Measurements from ENCODE around the gene ALG12. TPM values are rescaled to one million over a fixed set of nuclear protein-coding genes. Genes with fewer than 3 reads are reported as not detected.

Gene ALG12
- total and polyA plus RNA-seq, 2 of the 4 experiments (the other 2 are of a cell fraction): 7.2 to 10.9 TPM

GRCh38 chr22:49928555-49929210 is 10.4 kb upstream of the ALG12 start:
- TF ChIP-seq, protein P1, sequence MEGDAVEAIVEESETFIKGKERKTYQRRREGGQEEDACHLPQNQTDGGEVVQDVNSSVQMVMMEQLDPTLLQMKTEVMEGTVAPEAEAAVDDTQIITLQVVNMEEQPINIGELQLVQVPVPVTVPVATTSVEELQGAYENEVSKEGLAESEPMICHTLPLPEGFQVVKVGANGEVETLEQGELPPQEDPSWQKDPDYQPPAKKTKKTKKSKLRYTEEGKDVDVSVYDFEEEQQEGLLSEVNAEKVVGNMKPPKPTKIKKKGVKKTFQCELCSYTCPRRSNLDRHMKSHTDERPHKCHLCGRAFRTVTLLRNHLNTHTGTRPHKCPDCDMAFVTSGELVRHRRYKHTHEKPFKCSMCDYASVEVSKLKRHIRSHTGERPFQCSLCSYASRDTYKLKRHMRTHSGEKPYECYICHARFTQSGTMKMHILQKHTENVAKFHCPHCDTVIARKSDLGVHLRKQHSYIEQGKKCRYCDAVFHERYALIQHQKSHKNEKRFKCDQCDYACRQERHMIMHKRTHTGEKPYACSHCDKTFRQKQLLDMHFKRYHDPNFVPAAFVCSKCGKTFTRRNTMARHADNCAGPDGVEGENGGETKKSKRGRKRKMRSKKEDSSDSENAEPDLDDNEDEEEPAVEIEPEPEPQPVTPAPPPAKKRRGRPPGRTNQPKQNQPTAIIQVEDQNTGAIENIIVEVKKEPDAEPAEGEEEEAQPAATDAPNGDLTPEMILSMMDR (conservative IDR thresholded peaks at IDR 0.05; ENCODE audit: low read depth, low read length): no peak
- no peak for TF ChIP-seq RCOR1 (IDR thresholded peaks at IDR 0.05; ENCODE audit: insufficient replicate concordance, low read length)
- TF ChIP-seq MXI1 (IDR thresholded peaks at IDR 0.05; ENCODE audit: borderline replicate concordance, low read depth, low read length): no peak
- ATAC-seq (ENCODE audit: low read depth): no peak

More at GRCh38 chr22:49928555-49929210, 10.4 kb upstream of the ALG12 start:
- Histone ChIP-seq H2BK20ac (ENCODE audit: low read depth, low read length) (no peak overlapping the region), H3K4me2 (ENCODE audit: low read depth, low read length) (no peak overlapping the region), H2AK5ac (ENCODE audit: low read depth, low read length) (no peak overlapping the region), H3K4me3 (ENCODE audit: insufficient read depth, low read depth, low read length) (no peak overlapping the region), H3K4ac (ENCODE audit: low read depth, low read length) (no peak overlapping the region), H3K4me1 (ENCODE audit: control insufficient read depth, insufficient read depth, low read length) (peaks cover 5% of the 10 kb centered on the region), H3K9ac (ENCODE audit: low read depth, low read length) (no peak overlapping the region), H3K27ac (ENCODE audit: insufficient read depth, low read length) (no peak overlapping the region), H2BK15ac (ENCODE audit: low read depth, low read length) (no peak overlapping the region), H3K14ac (replicated peaks; ENCODE audit: low read depth, low read length) (no peak overlapping the region), H2AFZ (replicated peaks; ENCODE audit: low read length, poor library complexity) (no peak overlapping the region), H3K18ac (ENCODE audit: low read depth, low read length) (no peak overlapping the region), H3K27me3 (ENCODE audit: control insufficient read depth, insufficient read depth, low read length) (no peaks in the 10 kb centered on the region), H3K9me1 (ENCODE audit: insufficient read depth, low read length) (no peaks in the 10 kb centered on the region), H3K36me3 (ENCODE audit: control insufficient read depth, insufficient read depth, low read length) (peaks cover 16% of the 10 kb centered on the region; the same call in 1 of the 2 replicates), H2AK9ac (replicated peaks; ENCODE audit: low read depth, low read length, poor library complexity) (peak overlapping the region; percentile 72), H3K56ac (ENCODE audit: extremely low read depth, insufficient read depth, low read length) (no peak overlapping the region), H3K9me3 (ENCODE audit: control insufficient read depth, insufficient read depth, low read length) (no peaks in the 10 kb centered on the region), H4K5ac (ENCODE audit: low read depth, low read length) (no peak overlapping the region), H4K91ac (ENCODE audit: insufficient read depth, low read depth, low read length) (no peak overlapping the region), H2BK120ac (ENCODE audit: low read depth, low read length) (no peak overlapping the region), H4K20me1 (ENCODE audit: insufficient read depth, low read length) (no peaks in the 10 kb centered on the region; the same call in 1 of the 2 replicates), H4K8ac (ENCODE audit: low read depth in 2 of 2, low read length in 2 of 2) (no peak overlapping the region), H2BK5ac (ENCODE audit: low read depth, low read length, poor library complexity, severe bottlenecking) (no peak overlapping the region), H3K23ac (ENCODE audit: low read depth, low read length) (no peak overlapping the region), H3K79me1 (ENCODE audit: low read depth in 1 of 2, low read length in 2 of 2) (no peaks in the 10 kb centered on the region)
- POLR2A ChIA-PET (ENCODE audit: unreplicated experiment): interaction anchor here (1.3 kb wide), 1 partner anchor 10 kb away, joined by 3 read pairs; the partner anchor contains the start of genes ALG12 and CRELD2
- DNase-seq: no peak
- intact Hi-C loops (cut with micrococcal nuclease): no loop called here
- no TSS peak for BruUV-seq (replicated peaks)
- CTCF ChIA-PET: no interaction called here
- WGBS, 2 experiments (ENCODE audit: extremely low coverage in 2 of 2, insufficient read length in 1 of 2): 43% methylated on average over 20 of the region's 38 CpGs; no CpG with 5 or more reads in 1 of the 2 experiments
- dilution Hi-C loops (cut with HindIII; ENCODE audit: low sequenced_read_pairs, unreplicated experiment): no loop called here
- in situ Hi-C loops (cut with MboI; ENCODE audit: low sequenced_read_pairs): no loop called here

Measured in IMR-90 (cell line).